ENCODE results near the gene ALDH1B1. TPM values are rescaled to one million over a fixed set of nuclear protein-coding genes. Genes with fewer than 3 reads are reported as not detected.

The ALDH1B1 gene
- total RNA-seq, 6 experiments from 2014 or later = 34.5 to 42.0 (median 37.2) TPM

DNA sequence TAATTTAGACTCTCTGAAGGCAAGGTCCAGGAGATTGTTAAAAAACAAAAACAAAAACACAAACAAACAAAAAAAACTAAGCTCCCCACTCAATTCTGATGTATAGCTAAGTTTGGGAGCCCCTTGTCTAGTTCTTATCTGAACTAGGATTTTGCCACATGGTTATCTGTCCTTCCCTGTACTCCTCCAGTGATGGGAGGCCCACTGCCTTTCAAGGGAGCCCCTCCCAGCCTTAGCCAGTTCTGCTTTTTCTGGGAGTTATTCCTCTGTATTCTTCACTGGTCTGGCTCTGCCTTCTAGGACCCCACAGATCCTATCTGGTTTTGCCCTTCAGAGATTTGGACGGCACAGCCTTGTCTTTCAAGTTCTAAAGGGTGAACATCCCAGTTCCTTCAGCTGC lies 2.1 kb upstream of the ALDH1B1 start:
- no peak for DNase-seq
- Mint-ChIP-seq H3K27me3 (ENCODE audit: insufficient read depth) (peaks cover 2% of the 10 kb centered on the region; the same call in 1 of the 2 replicates), H3K9me3 (no peaks in the 10 kb centered on the region; the same call in 1 of the 2 replicates), H3K27ac (no peak overlapping the region), H3K4me1 (ENCODE audit: low read depth) (peaks cover 30% of the 10 kb centered on the region), H3K4me3 (no peak overlapping the region), H3K36me3 (ENCODE audit: low read depth) (peaks cover 6% of the 10 kb centered on the region)
- TF ChIP-seq, protein P1, sequence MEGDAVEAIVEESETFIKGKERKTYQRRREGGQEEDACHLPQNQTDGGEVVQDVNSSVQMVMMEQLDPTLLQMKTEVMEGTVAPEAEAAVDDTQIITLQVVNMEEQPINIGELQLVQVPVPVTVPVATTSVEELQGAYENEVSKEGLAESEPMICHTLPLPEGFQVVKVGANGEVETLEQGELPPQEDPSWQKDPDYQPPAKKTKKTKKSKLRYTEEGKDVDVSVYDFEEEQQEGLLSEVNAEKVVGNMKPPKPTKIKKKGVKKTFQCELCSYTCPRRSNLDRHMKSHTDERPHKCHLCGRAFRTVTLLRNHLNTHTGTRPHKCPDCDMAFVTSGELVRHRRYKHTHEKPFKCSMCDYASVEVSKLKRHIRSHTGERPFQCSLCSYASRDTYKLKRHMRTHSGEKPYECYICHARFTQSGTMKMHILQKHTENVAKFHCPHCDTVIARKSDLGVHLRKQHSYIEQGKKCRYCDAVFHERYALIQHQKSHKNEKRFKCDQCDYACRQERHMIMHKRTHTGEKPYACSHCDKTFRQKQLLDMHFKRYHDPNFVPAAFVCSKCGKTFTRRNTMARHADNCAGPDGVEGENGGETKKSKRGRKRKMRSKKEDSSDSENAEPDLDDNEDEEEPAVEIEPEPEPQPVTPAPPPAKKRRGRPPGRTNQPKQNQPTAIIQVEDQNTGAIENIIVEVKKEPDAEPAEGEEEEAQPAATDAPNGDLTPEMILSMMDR (IDR thresholded peaks at IDR 0.05) = no peak

DNA sequence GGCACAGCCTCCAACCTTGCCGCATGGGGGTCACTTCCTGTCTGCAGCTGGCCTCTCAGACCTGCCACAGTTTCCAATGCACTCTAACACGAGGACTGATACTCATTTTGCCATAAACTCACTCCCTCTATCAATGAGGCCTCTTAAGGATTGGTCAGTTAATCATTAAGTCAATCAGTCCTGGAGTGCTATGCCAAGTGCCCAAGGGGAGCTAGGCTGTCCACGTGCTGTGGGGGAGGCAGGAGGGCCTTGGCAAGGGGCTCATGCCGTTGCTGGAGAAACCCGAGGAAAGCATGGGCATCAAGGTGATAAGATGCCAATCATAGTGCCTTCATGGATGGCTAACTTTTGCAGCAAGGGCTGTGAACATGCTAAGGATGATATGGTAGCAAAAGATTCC lies 1.7 kb upstream of the ALDH1B1 start:
- H3K36me3 Mint-ChIP-seq (ENCODE audit: low read depth) = peaks cover 10% of the 10 kb centered on the region
- H3K27ac Mint-ChIP-seq = no peak overlapping the region
- TF ChIP-seq, protein P1 (IDR thresholded peaks at IDR 0.05) = no peak
- no peak overlapping the region for H3K4me3 Mint-ChIP-seq
- peaks cover 26% of the 10 kb centered on the region for H3K4me1 Mint-ChIP-seq (ENCODE audit: low read depth)
- no peak for DNase-seq
- no peaks in the 10 kb centered on the region for H3K9me3 Mint-ChIP-seq
- H3K27me3 Mint-ChIP-seq (ENCODE audit: insufficient read depth) = peaks cover 2% of the 10 kb centered on the region; the same call in 1 of the 2 replicates

DNA sequence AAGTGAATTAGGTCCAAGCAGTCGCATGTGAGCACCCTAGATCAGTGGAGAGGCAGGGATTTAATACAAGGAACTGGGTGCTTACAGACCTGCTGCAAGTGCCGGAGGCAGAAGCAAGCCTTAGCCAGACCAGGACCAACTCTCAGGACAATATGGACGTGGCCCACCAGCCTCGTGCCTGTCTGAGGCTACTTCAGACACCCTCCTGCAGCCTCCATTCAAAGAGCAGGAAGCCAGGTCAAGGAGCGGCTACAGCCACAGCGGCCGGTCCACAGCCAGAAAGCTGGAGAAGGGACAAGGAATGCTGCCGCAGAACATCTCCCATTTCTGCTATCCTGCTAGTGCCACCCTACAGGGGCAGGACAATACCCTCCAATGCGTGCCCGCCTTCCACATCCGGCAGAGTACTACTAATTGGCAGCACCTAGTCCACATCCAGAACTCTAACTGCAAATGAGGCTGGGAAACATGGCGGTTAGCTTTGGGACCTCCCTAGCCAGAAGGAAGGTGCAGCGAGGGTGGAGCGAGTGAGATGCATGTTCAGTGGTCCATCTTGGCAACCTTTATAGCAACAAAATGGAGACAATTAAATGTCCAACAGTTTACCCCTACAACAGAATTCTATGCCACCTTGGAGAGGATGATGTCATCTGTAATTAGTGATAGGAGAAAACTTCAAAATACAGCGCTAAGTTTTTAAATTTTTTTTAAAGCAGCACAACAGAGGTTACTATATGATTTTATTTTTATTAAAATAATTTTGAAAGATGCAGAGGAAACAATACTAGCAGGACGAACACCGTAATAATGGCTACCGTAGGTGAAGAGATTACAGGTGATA lies 1.0 kb upstream of the ALDH1B1 start:
- no peak for DNase-seq
- H3K4me1 Mint-ChIP-seq (ENCODE audit: low read depth) = peaks cover 26% of the 10 kb centered on the region
- peak overlapping the region; percentile 98 for H3K4me3 Mint-ChIP-seq
- H3K27me3 Mint-ChIP-seq (ENCODE audit: insufficient read depth) = peaks cover 2% of the 10 kb centered on the region; the same call in 1 of the 2 replicates
- H3K36me3 Mint-ChIP-seq (ENCODE audit: low read depth) = peaks cover 16% of the 10 kb centered on the region
- no peaks in the 10 kb centered on the region for H3K9me3 Mint-ChIP-seq
- no peak overlapping the region for H3K27ac Mint-ChIP-seq
- TF ChIP-seq, protein P1 (IDR thresholded peaks at IDR 0.05) = no peak

DNA sequence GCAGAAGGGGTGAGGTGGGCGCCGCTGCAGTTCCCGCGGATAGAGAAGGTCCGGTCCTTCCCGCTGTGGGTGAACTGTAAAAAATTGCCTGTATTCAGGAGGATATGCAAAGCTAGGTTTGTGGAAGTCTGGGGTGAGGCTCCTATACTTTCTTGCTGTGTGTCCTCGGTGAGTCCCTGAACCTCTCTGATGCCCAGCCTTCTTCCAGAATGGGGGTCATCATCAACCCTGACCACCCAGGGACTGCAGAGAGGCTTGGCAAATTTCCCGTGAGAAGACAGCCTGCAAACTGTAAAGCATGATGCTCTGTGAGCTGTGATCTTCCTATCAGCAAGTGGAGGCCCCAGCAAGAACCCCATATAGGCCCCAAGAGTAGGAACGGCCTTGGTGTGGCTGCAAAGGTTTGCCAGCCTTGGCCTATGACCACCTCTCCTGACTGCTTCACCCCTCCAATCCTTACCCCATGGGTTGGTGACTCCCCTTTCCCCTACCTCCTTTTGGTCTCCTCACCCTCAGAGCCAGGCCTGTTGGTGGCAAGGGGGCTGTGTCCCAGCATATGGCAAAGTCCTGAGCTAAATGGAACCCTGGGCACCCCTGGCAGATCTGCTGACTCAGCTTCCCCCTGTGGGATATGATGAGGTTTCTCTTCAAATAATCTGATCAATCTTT lies 760 bp downstream of the ALDH1B1 start:
- H3K27me3 Mint-ChIP-seq (ENCODE audit: insufficient read depth) = no peaks in the 10 kb centered on the region; the same call in 1 of the 2 replicates
- TF ChIP-seq, protein P1 (IDR thresholded peaks at IDR 0.05) = no peak
- no peaks in the 10 kb centered on the region for H3K9me3 Mint-ChIP-seq
- H3K27ac Mint-ChIP-seq = peak overlapping the region; percentile 90
- H3K4me1 Mint-ChIP-seq (ENCODE audit: low read depth) = peaks cover 34% of the 10 kb centered on the region
- no peak for DNase-seq
- peaks cover 27% of the 10 kb centered on the region for H3K36me3 Mint-ChIP-seq (ENCODE audit: low read depth)
- peak overlapping the region; percentile 98 for H3K4me3 Mint-ChIP-seq

DNA sequence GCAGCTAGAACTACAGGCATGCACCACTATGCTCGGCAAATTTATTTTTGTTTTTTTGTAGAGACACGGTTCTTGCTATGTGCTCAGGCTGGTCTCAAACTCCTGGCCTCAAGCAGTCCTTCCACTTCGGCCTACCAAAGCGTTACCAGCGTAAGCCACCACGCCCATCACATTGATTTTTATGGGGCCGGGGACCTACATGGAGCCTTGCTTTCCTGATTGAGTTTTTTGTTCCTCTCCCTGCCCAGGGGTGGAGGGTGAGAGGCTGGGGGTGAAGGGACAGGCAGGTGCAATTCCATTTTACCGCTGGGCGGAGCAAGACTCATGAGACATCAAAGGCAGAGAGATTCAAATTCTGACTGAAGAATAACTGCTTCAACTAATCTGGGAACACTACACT lies 1.9 kb downstream of the ALDH1B1 start:
- peaks cover 36% of the 10 kb centered on the region for H3K36me3 Mint-ChIP-seq (ENCODE audit: low read depth)
- DNase-seq = no peak
- H3K27ac Mint-ChIP-seq = no peak overlapping the region
- H3K4me3 Mint-ChIP-seq = peak overlapping the region; percentile 98; the same call in 1 of the 2 replicates
- H3K4me1 Mint-ChIP-seq (ENCODE audit: low read depth) = peaks cover 23% of the 10 kb centered on the region
- no peaks in the 10 kb centered on the region; the same call in 1 of the 2 replicates for H3K27me3 Mint-ChIP-seq (ENCODE audit: insufficient read depth)
- TF ChIP-seq, protein P1 (IDR thresholded peaks at IDR 0.05) = no peak
- H3K9me3 Mint-ChIP-seq = no peaks in the 10 kb centered on the region

Data from HFFc6 (cell line).